Activated CD4-positive, alpha-beta T cell treated with anti-CD3 and anti-CD28 coated beads for 1 hour (primary cell): ENCODE data around the gene OR2C1.

Source experiments
- DNase-seq: peaks from one replicate; pipeline ENCODE4 v3.0.0-alpha.2; 2020

The OR2C1 gene

GRCh38 chr16:3355589-3355988 lies at the start of gene OR2C1:
OR2C1 (plus strand) TSS chr16:3355889; CDS start chr16:3355941, 52 bp downstream.
- DNase-seq: no peak

GRCh38 chr16:3306078-3306477 lies 49.6 kb upstream of the OR2C1 start:
- DNase-seq: no peak

- no peak for DNase-seq
These were observed 44.2 kb upstream of the OR2C1 start for GRCh38 chr16:3311496-3311895.

- no peak for DNase-seq
These were observed 38.2 kb upstream of the OR2C1 start for GRCh38 chr16:3317315-3317999.

GRCh38 chr16:3321816-3322215 lies 33.9 kb upstream of the OR2C1 start:
- no peak for DNase-seq

GRCh38 chr16:3327514-3327913 lies 28.2 kb upstream of the OR2C1 start:
- DNase-seq: no peak

- DNase-seq: no peak
These were observed 27.6 kb upstream of the OR2C1 start for GRCh38 chr16:3328104-3328503.

GRCh38 chr16:3328643-3329042 lies 27.0 kb upstream of the OR2C1 start:
- DNase-seq: no peak

- no peak for DNase-seq
These were observed 9.6 kb upstream of the OR2C1 start for GRCh38 chr16:3346041-3346440.

GRCh38 chr16:3347586-3347985 lies 8.1 kb upstream of the OR2C1 start:
- no peak for DNase-seq

- DNase-seq: no peak
These were observed 7.0 kb upstream of the OR2C1 start for GRCh38 chr16:3348547-3349167.

GRCh38 chr16:3349175-3349574 lies 6.5 kb upstream of the OR2C1 start:
- no peak for DNase-seq

GRCh38 chr16:3356118-3356517 lies 429 bp downstream of the OR2C1 start:
- no peak for DNase-seq

GRCh38 chr16:3358871-3359270 lies 3.2 kb downstream of the OR2C1 start:
- DNase-seq: no peak

GRCh38 chr16:3362931-3363330 lies 7.2 kb downstream of the OR2C1 start:
- DNase-seq: no peak

GRCh38 chr16:3363793-3364192 lies 8.1 kb downstream of the OR2C1 start:
- DNase-seq: no peak

- peak; percentile 81 for DNase-seq
These were observed 9.2 kb downstream of the OR2C1 start for GRCh38 chr16:3364774-3365427.

GRCh38 chr16:3369073-3369472 lies 13.4 kb downstream of the OR2C1 start:
- DNase-seq: no peak

GRCh38 chr16:3375680-3376079 lies 20.0 kb downstream of the OR2C1 start:
- DNase-seq: no peak

GRCh38 chr16:3377917-3378316 lies 22.2 kb downstream of the OR2C1 start:
- no peak for DNase-seq

- no peak for DNase-seq
These were observed 27.4 kb downstream of the OR2C1 start for GRCh38 chr16:3383045-3383448.

- DNase-seq: no peak
These were observed 32.6 kb downstream of the OR2C1 start for GRCh38 chr16:3388325-3388724.

- no peak for DNase-seq
These were observed 34.1 kb downstream of the OR2C1 start for GRCh38 chr16:3389663-3390338.

- DNase-seq: no peak
These were observed 44.7 kb downstream of the OR2C1 start for GRCh38 chr16:3400446-3400778.
